Activated CD4-positive, alpha-beta memory T cell treated with anti-CD3 and anti-CD28 coated beads for 36 hours (primary cell): ENCODE results near the gene LRRC72. TPM values are rescaled to one million over a fixed set of nuclear protein-coding genes. Genes with fewer than 3 reads are reported as not detected.
"Not testable (repeated sequence)": the region's sequence is repeated elsewhere in the genome, so short reads cannot be mapped to it uniquely, and the experiment has no call there.

Experiments used
- CTCF ChIA-PET: fragments of 350-600 bp; sonication (Branson Sonifier 250); formaldehyde crosslinking; loops from one replicate; lab custom pipeline; 2021; ENCODE audit warnings: antibody characterized with exemption, inconsistent platforms; lab: Charles Lee
- POLR2A ChIA-PET: fragments of 350-600 bp; sonication (Branson Sonifier 250); formaldehyde crosslinking; loops from one replicate; lab custom pipeline; 2021; ENCODE audit warnings: antibody characterized with exemption; lab: Charles Lee
- DNase-seq: peaks from one replicate; pipeline ENCODE4 v3.0.0-alpha.2; 2020
- H3K27ac Mint-ChIP-seq: one replicate; pipeline ENCODE4 v1.8.0; 2021; ENCODE audit warnings: mixed read lengths
- H3K27me3 Mint-ChIP-seq: one replicate; pipeline ENCODE4 v1.8.0; 2021; ENCODE audit warnings: mixed read lengths
- H3K36me3 Mint-ChIP-seq: one replicate; pipeline ENCODE4 v1.8.0; 2021; ENCODE audit warnings: mixed read lengths
- H3K4me1 Mint-ChIP-seq: one replicate; pipeline ENCODE4 v1.8.0; 2021; ENCODE audit warnings: low read depth, mixed read lengths
- H3K4me3 Mint-ChIP-seq: one replicate; pipeline ENCODE4 v1.8.0; 2021; ENCODE audit warnings: mild to moderate bottlenecking, mixed read lengths
- H3K9me3 Mint-ChIP-seq: one replicate; pipeline ENCODE4 v1.8.0; 2021; ENCODE audit warnings: mixed read lengths
- intact Hi-C: fragments of 100-400 bp; cut with micrococcal nuclease; formaldehyde crosslinking; loops from one replicate; pipeline ENCODE4 v1.15.1; 2023
- total RNA-seq, 2 experiments: library from RNA; stranded (reverse); gene quantifications; one replicate each; pipeline ENCODE4 v1.2.3, GENCODE V29; 2021

Gene LRRC72
- total RNA-seq, 2 experiments from 2014 or later = not detected

DNA sequence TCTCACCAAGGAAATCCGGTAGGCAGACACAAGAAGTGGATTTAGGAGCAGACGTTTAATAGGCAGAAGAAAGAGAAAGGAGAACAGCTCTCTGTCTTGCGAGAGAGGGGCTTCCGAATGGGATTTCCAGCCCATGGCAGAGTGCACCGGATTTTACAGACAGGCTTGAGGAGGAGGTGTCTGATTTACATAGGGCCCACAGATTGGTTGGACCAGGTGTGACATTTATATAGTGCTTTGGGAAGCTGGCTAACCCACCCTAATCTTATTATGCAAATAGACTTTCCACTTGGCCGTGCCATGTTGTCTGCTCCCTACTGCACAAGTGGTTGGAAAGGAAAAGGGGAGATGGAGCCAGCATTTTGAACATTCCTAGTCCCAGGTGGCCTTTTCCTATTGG lies 61.2 kb downstream of the LRRC72 start:
- ChIA-PET POLR2A (no interaction called here), CTCF (no interaction called here)
- Mint-ChIP-seq H3K27ac (no peak overlapping the region), H3K4me3 (no peak overlapping the region), H3K4me1 (no peaks in the 10 kb centered on the region), H3K9me3 (no peaks in the 10 kb centered on the region), H3K27me3 (peaks cover 3% of the 10 kb centered on the region), H3K36me3 (no peaks in the 10 kb centered on the region)
- intact Hi-C loops = no loop called here
- DNase-seq = no peak

GRCh38 chr7:16589881-16590280 lies 63.3 kb downstream of the LRRC72 start:
- no peak for DNase-seq
- intact Hi-C loops = no loop called here
- Mint-ChIP-seq H3K27ac (no peak overlapping the region), H3K4me1 (no peaks in the 10 kb centered on the region), H3K27me3 (no peaks in the 10 kb centered on the region), H3K4me3 (no peak overlapping the region), H3K9me3 (no peaks in the 10 kb centered on the region), H3K36me3 (no peaks in the 10 kb centered on the region)
- POLR2A ChIA-PET = interaction anchor here (0.7 kb wide), 1 partner anchor 72 kb away, joined by 3 read pairs; no protein-coding TSS in a partner anchor
- CTCF ChIA-PET = no interaction called here

- CTCF ChIA-PET = no interaction called here
- DNase-seq = no peak
- POLR2A ChIA-PET = no interaction called here
- intact Hi-C loops = no loop called here
- Mint-ChIP-seq H3K4me3 (no peak overlapping the region), H3K4me1 (no peaks in the 10 kb centered on the region), H3K27ac (no peak overlapping the region), H3K9me3 (no peaks in the 10 kb centered on the region), H3K27me3 (no peaks in the 10 kb centered on the region), H3K36me3 (no peaks in the 10 kb centered on the region)
These were observed 63.8 kb downstream of the LRRC72 start for GRCh38 chr7:16590424-16590823.

- Mint-ChIP-seq H3K27me3 (no peaks in the 10 kb centered on the region), H3K4me1 (no peaks in the 10 kb centered on the region), H3K4me3 (no peak overlapping the region), H3K27ac (no peak overlapping the region), H3K9me3 (no peaks in the 10 kb centered on the region), H3K36me3 (no peaks in the 10 kb centered on the region)
- intact Hi-C loops = no loop called here
- DNase-seq = no peak
- CTCF ChIA-PET = no interaction called here
- POLR2A ChIA-PET = no interaction called here
These were observed 65.8 kb downstream of the LRRC72 start for GRCh38 chr7:16592395-16592794.

DNA sequence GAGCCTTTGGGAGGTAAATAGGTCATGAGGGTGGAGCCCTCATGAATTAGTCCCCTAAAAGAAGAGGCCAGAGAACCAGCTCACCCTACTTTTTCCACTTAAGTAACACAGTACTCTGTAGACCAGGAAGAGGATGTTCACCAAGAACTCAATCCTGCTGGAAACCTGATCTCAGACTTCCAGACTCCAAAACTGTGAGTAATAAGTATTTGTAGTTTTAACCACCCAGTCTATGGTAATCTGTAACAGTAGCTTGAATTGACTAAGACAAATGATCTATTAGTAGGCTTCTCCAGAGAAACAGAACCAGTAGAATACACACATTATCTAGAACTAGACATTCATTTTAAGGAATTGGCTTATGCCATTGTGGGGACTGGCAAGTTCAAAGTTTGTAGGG lies 67.4 kb downstream of the LRRC72 start:
- no peaks in the 10 kb centered on the region for H3K27me3 Mint-ChIP-seq
- POLR2A ChIA-PET = no interaction called here
- no peak overlapping the region for H3K4me3 Mint-ChIP-seq
- H3K9me3 Mint-ChIP-seq = no peaks in the 10 kb centered on the region
- intact Hi-C loops = no loop called here
- H3K4me1 Mint-ChIP-seq = no peaks in the 10 kb centered on the region
- no peaks in the 10 kb centered on the region for H3K36me3 Mint-ChIP-seq
- DNase-seq = no peak
- no peak overlapping the region for H3K27ac Mint-ChIP-seq
- CTCF ChIA-PET = interaction anchor here (1.7 kb wide), 1 partner anchor 29 kb away, joined by 5 read pairs; no protein-coding TSS in a partner anchor

DNA sequence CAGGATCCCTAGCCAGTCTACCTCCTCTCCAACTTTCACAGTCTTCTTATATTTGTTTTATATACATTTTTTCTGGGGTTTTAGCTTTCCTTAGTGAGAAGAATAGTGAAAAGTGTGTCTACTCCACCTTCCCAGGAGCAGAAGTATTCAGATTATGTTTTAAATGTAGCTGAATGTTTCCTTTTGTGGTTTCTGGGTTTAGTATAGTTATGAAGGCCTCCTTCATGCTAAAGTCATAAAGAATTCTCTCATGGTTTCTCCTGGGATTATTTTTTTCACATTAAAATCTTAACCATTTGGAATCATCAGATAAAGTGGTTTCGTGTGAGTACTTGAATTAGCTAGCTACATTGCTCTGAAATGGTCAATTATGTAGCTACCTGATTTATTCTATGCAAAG lies 68.1 kb downstream of the LRRC72 start:
- H3K36me3 Mint-ChIP-seq = peaks cover 1% of the 10 kb centered on the region
- DNase-seq = no peak

DNA sequence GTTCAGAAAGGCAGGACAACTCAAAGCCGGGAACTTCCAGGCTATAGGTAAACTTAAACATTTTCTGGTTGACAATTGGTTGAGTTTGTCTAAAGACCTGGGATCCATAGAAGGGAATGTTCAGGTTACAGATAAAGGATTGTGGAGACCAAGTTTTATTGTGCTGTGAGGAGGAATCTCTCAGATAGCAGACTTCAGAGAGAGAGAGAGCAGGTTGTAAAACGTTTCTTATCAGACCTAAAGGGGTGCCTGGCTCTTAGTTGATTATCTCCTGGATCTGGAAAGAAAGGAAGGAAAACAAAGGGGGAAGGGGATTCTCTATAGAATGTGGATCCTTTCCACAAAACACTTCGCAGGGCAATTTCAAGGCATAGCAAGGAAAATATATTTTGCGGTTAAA lies 69.0 kb downstream of the LRRC72 start:
- H3K4me3 Mint-ChIP-seq, H3K27me3 Mint-ChIP-seq, H3K36me3 Mint-ChIP-seq, H3K9me3 Mint-ChIP-seq, POLR2A ChIA-PET, DNase-seq, intact Hi-C loops, H3K4me1 Mint-ChIP-seq, CTCF ChIA-PET, H3K27ac Mint-ChIP-seq: not testable (repeated sequence)

More for the DNA sequence above, 68.1 kb downstream of the LRRC72 start:
- H3K27ac Mint-ChIP-seq = no peak overlapping the region
- H3K9me3 Mint-ChIP-seq = no peaks in the 10 kb centered on the region
- intact Hi-C loops = no loop called here
- no peak overlapping the region for H3K4me3 Mint-ChIP-seq
- ChIA-PET CTCF (interaction anchor here (1.7 kb wide), 1 partner anchor 30 kb away, joined by 5 read pairs; no protein-coding TSS in a partner anchor), POLR2A (no interaction called here)
- no peaks in the 10 kb centered on the region for H3K27me3 Mint-ChIP-seq
- H3K4me1 Mint-ChIP-seq = no peaks in the 10 kb centered on the region

- CTCF ChIA-PET = interaction anchor here (0.6 kb wide), 1 partner anchor 39 kb away, joined by 4 read pairs; no protein-coding TSS in a partner anchor
- intact Hi-C loops = no loop called here
- Mint-ChIP-seq H3K27ac (no peak overlapping the region), H3K4me3 (no peak overlapping the region), H3K9me3 (no peaks in the 10 kb centered on the region), H3K27me3 (no peaks in the 10 kb centered on the region), H3K4me1 (no peaks in the 10 kb centered on the region), H3K36me3 (peaks cover 6% of the 10 kb centered on the region)
- POLR2A ChIA-PET = no interaction called here
- no peak for DNase-seq
These were observed 71.4 kb downstream of the LRRC72 start for GRCh38 chr7:16598015-16598414.

DNA sequence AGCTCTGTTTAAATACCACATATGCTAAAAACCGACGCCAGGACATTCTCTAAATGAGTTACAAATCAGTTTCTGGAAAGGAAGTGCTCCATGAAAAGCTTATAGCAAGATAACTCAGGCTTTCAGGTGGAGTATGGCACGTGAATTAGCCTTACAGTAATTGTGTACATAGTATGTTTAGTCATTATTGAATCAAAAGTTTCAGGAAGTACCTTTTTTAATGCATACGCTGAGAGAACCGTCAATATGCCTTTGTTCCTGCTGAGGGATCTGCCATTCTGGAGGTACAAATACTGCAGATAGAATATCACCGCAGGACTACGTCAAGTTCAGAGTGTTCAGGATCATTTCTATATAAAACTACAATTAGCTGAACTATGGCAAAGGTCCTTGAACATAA lies 73.2 kb downstream of the LRRC72 start:
- Mint-ChIP-seq H3K27ac (no peak overlapping the region), H3K4me3 (no peak overlapping the region), H3K9me3 (no peaks in the 10 kb centered on the region), H3K27me3 (no peaks in the 10 kb centered on the region), H3K4me1 (no peaks in the 10 kb centered on the region), H3K36me3 (peaks cover 13% of the 10 kb centered on the region)
- intact Hi-C loops = no loop called here
- ChIA-PET CTCF (no interaction called here), POLR2A (no interaction called here)
- DNase-seq = no peak

DNA sequence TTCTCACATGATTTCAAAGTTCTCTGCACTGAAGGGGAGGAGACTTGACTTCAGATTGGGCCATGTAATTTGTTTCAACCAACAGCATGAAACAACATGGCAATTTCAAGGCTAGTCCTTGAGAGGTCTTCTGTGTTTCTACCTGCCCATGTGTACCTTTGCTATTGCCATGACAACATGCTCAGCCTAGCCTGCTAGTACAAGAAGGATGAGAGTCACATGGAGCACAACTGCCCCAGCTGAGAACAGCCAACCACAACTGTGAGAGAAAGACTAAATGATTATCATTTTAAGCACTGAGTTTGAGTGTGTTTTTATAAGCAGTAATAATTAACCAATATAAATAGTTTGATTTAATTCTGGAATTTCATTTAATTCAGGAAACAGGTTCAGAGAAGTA lies 77.0 kb downstream of the LRRC72 start:
- H3K27me3 Mint-ChIP-seq = no peaks in the 10 kb centered on the region
- H3K4me3 Mint-ChIP-seq = no peak overlapping the region
- CTCF ChIA-PET = interaction anchor here (1.6 kb wide), 1 partner anchor 314 kb away, joined by 9 read pairs; no protein-coding TSS in a partner anchor
- no peak overlapping the region for H3K27ac Mint-ChIP-seq
- POLR2A ChIA-PET = no interaction called here
- H3K4me1 Mint-ChIP-seq = no peaks in the 10 kb centered on the region
- H3K9me3 Mint-ChIP-seq = no peaks in the 10 kb centered on the region
- H3K36me3 Mint-ChIP-seq = peaks cover 13% of the 10 kb centered on the region
- DNase-seq = no peak
- intact Hi-C loops = loop anchor here (1.0 kb wide), 1 partner anchor 315 kb away; no protein-coding TSS in a partner anchor

- ChIA-PET POLR2A (no interaction called here), CTCF (interaction anchor here (1.6 kb wide), 1 partner anchor 314 kb away, joined by 9 read pairs; no protein-coding TSS in a partner anchor)
- DNase-seq = no peak
- Mint-ChIP-seq H3K36me3 (peaks cover 13% of the 10 kb centered on the region), H3K4me1 (no peaks in the 10 kb centered on the region), H3K27ac (no peak overlapping the region), H3K27me3 (no peaks in the 10 kb centered on the region), H3K9me3 (no peaks in the 10 kb centered on the region), H3K4me3 (no peak overlapping the region)
- intact Hi-C loops = loop anchor here (1.0 kb wide), 1 partner anchor 314 kb away; no protein-coding TSS in a partner anchor
These were observed 77.4 kb downstream of the LRRC72 start for GRCh38 chr7:16604054-16604453.

GRCh38 chr7:16606704-16607103 lies 80.1 kb downstream of the LRRC72 start:
- H3K27me3 Mint-ChIP-seq = no peaks in the 10 kb centered on the region
- no peak overlapping the region for H3K4me3 Mint-ChIP-seq
- intact Hi-C loops = no loop called here
- ChIA-PET CTCF (no interaction called here), POLR2A (no interaction called here)
- DNase-seq = no peak
- no peaks in the 10 kb centered on the region for H3K9me3 Mint-ChIP-seq
- peaks cover under 1% of the 10 kb centered on the region for H3K4me1 Mint-ChIP-seq
- H3K27ac Mint-ChIP-seq = no peak overlapping the region
- peaks cover 16% of the 10 kb centered on the region for H3K36me3 Mint-ChIP-seq

DNA sequence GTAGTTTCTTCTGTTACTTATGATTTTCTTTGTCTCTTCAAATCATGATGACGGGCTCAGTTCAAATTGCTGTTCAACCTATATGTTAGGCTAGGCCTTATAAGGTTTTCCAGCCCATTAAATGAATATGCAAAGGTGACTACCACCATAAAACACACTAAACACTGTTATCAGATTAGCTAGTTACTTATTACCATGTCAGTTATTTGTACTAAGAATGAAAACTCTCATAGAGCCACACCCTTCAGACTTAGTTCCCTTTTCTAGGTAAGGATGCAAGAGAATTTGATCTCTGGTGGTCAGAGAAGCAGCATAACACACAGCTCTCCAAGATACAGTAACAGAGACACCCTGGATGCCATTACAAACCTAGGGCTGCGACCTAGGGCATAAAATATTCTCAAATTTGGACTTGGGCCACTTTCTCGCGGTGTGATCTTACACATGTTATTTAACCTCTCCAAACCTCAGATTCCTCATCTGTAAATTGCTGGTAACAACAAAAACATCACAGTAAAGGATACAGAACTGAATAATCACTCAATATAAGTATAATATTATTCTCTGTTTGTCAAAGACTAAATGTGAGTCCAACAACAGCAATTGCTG lies 83.3 kb downstream of the LRRC72 start:
- intact Hi-C loops = no loop called here
- no peaks in the 10 kb centered on the region for H3K9me3 Mint-ChIP-seq
- no peak for DNase-seq
- CTCF ChIA-PET = interaction anchor here (1.6 kb wide), 1 partner anchor 46 kb away, joined by 8 read pairs; no protein-coding TSS in a partner anchor
- no peaks in the 10 kb centered on the region for H3K27me3 Mint-ChIP-seq
- POLR2A ChIA-PET = no interaction called here
- peaks cover 4% of the 10 kb centered on the region for H3K4me1 Mint-ChIP-seq
- peaks cover 14% of the 10 kb centered on the region for H3K36me3 Mint-ChIP-seq
- no peak overlapping the region for H3K4me3 Mint-ChIP-seq
- H3K27ac Mint-ChIP-seq = no peak overlapping the region
